Karpas-422 (cell line): ENCODE data around the gene MACROD2. TPM values are rescaled to one million over a fixed set of nuclear protein-coding genes. Genes with fewer than 3 reads are reported as not detected.
A peak's percentile ranks its signal among the peaks of the same experiment; 100 is the strongest.

Experiments
- DNase-seq: peaks from one replicate; pipeline ENCODE4 v3.0.0-alpha.2; 2015
- H2AFZ ChIP-seq: fragments of 200-600 bp; sonication (generic); 2 replicates; pipeline ENCODE4 v1.6.1; 2014; ENCODE audit warnings: antibody characterized with exemption, low read length, mixed read lengths
- H3K27ac ChIP-seq: fragments of 200-600 bp; sonication (generic); 2 replicates; pipeline ENCODE4 v1.5.1; 2014; ENCODE audit warnings: mild to moderate bottlenecking, low read length, moderate library complexity
- H3K27me3 ChIP-seq: fragments of 200-600 bp; sonication (generic); 2 replicates; pipeline ENCODE4 v1.6.1; 2014; ENCODE audit warnings: low read length, mixed read lengths
- H3K36me3 ChIP-seq: fragments of 200-600 bp; sonication (generic); 2 replicates; pipeline ENCODE4 v1.6.1; 2014; ENCODE audit warnings: low read length, mixed read lengths; ENCODE audit not compliant: insufficient read depth
- H3K4me1 ChIP-seq: fragments of 200-600 bp; sonication (generic); 2 replicates; pipeline ENCODE4 v1.6.1; 2014; ENCODE audit warnings: mild to moderate bottlenecking, low read length, mixed read lengths
- H3K4me2 ChIP-seq: fragments of 200-600 bp; sonication (generic); 2 replicates; pipeline ENCODE4 v1.6.1; 2014; ENCODE audit warnings: low read length, low read depth, mild to moderate bottlenecking; ENCODE audit not compliant: poor library complexity, severe bottlenecking
- H3K4me3 ChIP-seq: fragments of 200-600 bp; sonication (generic); 2 replicates; pipeline ENCODE4 v1.5.1; 2014; ENCODE audit warnings: mild to moderate bottlenecking, antibody characterized with exemption, low read length, mixed read lengths
- H3K79me2 ChIP-seq: fragments of 200-600 bp; sonication (generic); 2 replicates; pipeline ENCODE4 v1.6.1; 2014; ENCODE audit warnings: mild to moderate bottlenecking, low read length, mixed read lengths
- H3K9ac ChIP-seq: fragments of 200-600 bp; sonication (generic); 2 replicates; pipeline ENCODE4 v1.6.0; 2014; ENCODE audit warnings: low read length
- H3K9me2 ChIP-seq: fragments of 200-600 bp; sonication (generic), shearing (Covaris generic); replicated peaks from 2 replicates; pipeline ENCODE4 v1.6.0; 2014; ENCODE audit warnings: mild to moderate bottlenecking, low read length, moderate library complexity; ENCODE audit not compliant: insufficient read depth
- H3K9me3 ChIP-seq: fragments of 300-700, 200-600 bp; sonication (generic); 2 replicates; pipeline ENCODE4 v1.6.1; 2014; ENCODE audit warnings: low read length, mixed read lengths
- H4K20me1 ChIP-seq: fragments of 200-600 bp; sonication (generic); 2 replicates; pipeline ENCODE4 v1.6.1; 2014; ENCODE audit warnings: mild to moderate bottlenecking, antibody characterized with exemption, low read length, low read depth; ENCODE audit not compliant: insufficient read depth
- small RNA-seq: library from RNA; depleted of rRNA; stranded (forward); fragments of <200 nt; gene quantifications from one replicate; pipeline ENCODE3, GENCODE V24; 2014
- total RNA-seq: library from RNA; depleted of rRNA; stranded (reverse); fragments of >200 nt; shearing (Covaris generic); gene quantifications from 2 replicates; pipeline ENCODE4 v1.2.3, GENCODE V29; 2014; ENCODE audit warnings: low replicate concordance; rRNA removed

MACROD2 gene
- total RNA-seq, 1 experiment from 2014 or later: 0.15 TPM

DNA sequence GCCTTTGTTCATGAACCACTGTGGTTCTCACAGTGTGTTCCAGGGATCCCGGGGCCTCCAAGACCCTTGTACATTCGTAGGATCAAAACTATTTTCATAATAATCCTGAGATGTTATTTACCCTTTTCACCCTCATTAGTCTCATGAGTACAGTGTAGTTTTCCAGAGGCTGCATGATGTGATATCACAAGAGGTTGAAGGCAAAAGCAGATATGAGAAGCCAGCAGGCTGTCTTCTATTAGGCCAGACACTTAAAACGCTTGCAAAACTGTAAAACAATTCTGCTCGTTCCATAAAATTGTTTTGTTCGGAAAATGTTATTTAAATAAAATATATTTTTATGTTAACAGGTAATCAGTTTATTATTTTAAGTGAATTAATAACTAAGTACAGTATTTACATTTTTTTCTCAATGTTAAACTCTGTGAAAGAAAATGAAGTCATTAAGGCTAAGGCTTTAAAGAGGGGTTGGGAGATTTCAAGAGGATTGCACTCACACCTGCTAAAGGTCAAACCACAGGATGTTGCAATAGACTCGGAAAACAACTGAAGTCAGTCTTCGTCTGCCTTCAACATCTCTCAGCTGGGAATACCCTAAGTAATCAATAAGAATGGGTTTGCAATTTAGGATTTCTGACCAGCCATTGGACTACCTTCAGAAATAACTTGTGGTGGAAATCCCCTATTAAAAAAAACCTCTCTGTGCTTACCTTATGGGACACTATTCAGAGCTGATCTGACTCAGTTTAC lies 2103.7 kb downstream of the MACROD2 start:
- Histone ChIP-seq H3K27me3 (no peaks in the 10 kb centered on the region), H3K4me3 (no peak overlapping the region), H2AFZ (no peak overlapping the region), H4K20me1 (no peaks in the 10 kb centered on the region), H3K36me3 (no peaks in the 10 kb centered on the region), H3K79me2 (no peaks in the 10 kb centered on the region), H3K4me2 (no peak overlapping the region), H3K4me1 (peaks cover 74% of the 10 kb centered on the region), H3K9ac (no peak overlapping the region), H3K27ac (no peak overlapping the region), H3K9me3 (no peaks in the 10 kb centered on the region), H3K9me2 (no peaks in the 10 kb centered on the region)
- no peak for DNase-seq

DNA sequence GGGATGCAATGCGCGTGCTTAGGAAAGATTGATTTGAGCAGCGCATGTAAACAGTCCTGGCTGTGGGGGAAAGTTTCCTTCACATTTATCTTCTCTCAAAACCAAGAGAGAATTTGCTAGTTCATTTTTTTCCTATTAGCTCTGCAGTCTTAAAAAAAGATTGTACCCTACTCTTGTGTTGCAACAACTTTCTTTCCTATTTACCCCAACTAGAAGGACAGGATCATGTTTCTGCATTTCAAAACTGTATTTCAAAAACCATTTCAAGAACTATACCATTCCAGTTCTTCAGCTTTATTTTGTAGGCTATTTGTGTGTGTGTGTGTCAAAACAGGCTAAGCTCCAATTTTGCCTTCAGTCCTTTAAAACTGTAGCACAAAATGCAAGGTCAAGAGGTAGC lies 2104.8 kb downstream of the MACROD2 start:
- Histone ChIP-seq H3K9me3 (no peaks in the 10 kb centered on the region), H3K9ac (no peak overlapping the region), H3K79me2 (no peaks in the 10 kb centered on the region), H2AFZ (no peak overlapping the region), H3K36me3 (no peaks in the 10 kb centered on the region), H3K27me3 (no peaks in the 10 kb centered on the region), H3K4me1 (peaks cover 76% of the 10 kb centered on the region), H3K9me2 (no peaks in the 10 kb centered on the region), H3K4me3 (no peak overlapping the region), H3K4me2 (no peak overlapping the region), H4K20me1 (no peaks in the 10 kb centered on the region), H3K27ac (no peak overlapping the region)
- no peak for DNase-seq

GRCh38 chr20:16100767-16101166 lies 2105.5 kb downstream of the MACROD2 start:
- Histone ChIP-seq H3K27me3 (no peaks in the 10 kb centered on the region), H3K27ac (0 out of 2 replicates have a peak overlapping the region, but pooled peaks have one; percentile 29), H3K9ac (no peak overlapping the region), H4K20me1 (no peaks in the 10 kb centered on the region), H3K9me2 (no peaks in the 10 kb centered on the region), H3K4me3 (no peak overlapping the region), H3K36me3 (no peaks in the 10 kb centered on the region), H3K4me1 (peaks cover 69% of the 10 kb centered on the region), H2AFZ (no peak overlapping the region), H3K79me2 (no peaks in the 10 kb centered on the region), H3K4me2 (peak overlapping the region; percentile 66), H3K9me3 (no peaks in the 10 kb centered on the region)
- DNase-seq: no peak

Small RNAs within 50 kb of the gene (small RNA-seq; reads per million reads assigned to genes)
- not detected for gene RN7SL864P
- not detected for gene RNA5SP475
- not detected for gene RNU6-1159P
- 0.24 reads per million for gene RNU6-115P
- not detected for gene RNU6-228P
- not detected for gene RNU6-278P
- not detected for gene RPS3P1

Other genes with a start within 250 kb of the MACROD2 start
- gene ESF1, start 210.6 kb upstream of the MACROD2 start, total RNA-seq: 12.2 and 16.9 TPM in 2 replicates
- 11.6 and 18.9 TPM in 2 replicates for gene NDUFAF5, start 210.5 kb upstream of the MACROD2 start, total RNA-seq
- gene SEL1L2, start 4.9 kb upstream of the MACROD2 start, total RNA-seq: not detected in 2 replicates